GM23338 (cell line): ENCODE results near the gene MESP2.

Experiments
- CREB1 ChIP-seq: fragments of 250-450 bp; sonication (Bioruptor Pico); IDR thresholded peaks from 2 replicates; pipeline ENCODE4 v1.5.0; 2020; ENCODE audit warnings: low read depth, mild to moderate bottlenecking, moderate library complexity
- CTCF ChIP-seq, 2 experiments: fragments of 200-600 bp in 1 of 2; sonication (generic) in 1 of 2; conservative IDR thresholded peaks; 2 replicates each; pipeline versions ENCODE4 v1.5.1 to v1.6.1; 2016 to 2017; ENCODE audit warnings: antibody characterized with exemption in 2 of 2, low read depth in 2 of 2, mild to moderate bottlenecking in 2 of 2, moderate library complexity in 1 of 2
- EZH2 ChIP-seq: fragments of 200-600 bp; sonication (generic); IDR thresholded peaks from one replicate; pipeline ENCODE4 v1.8.0; 2017; ENCODE audit warnings: antibody characterized with exemption, mild to moderate bottlenecking, low read depth; ENCODE audit not compliant: unreplicated experiment
- EZH2phosphoT487 ChIP-seq: fragments of 200-600 bp; sonication (generic); IDR thresholded peaks from one replicate; pipeline ENCODE4 v1.8.1; 2018; ENCODE audit warnings: antibody characterized with exemption; ENCODE audit not compliant: unreplicated experiment
- JUNB ChIP-seq: IDR thresholded peaks from one replicate; pipeline ENCODE4 v1.6.1; 2016; ENCODE audit warnings: antibody characterized with exemption; ENCODE audit not compliant: unreplicated experiment
- NANOG ChIP-seq: IDR thresholded peaks from 2 replicates; pipeline ENCODE4 v1.6.1; 2016; ENCODE audit warnings: antibody characterized with exemption, borderline replicate concordance
- POLR2AphosphoS5 ChIP-seq: IDR thresholded peaks from 2 replicates; pipeline ENCODE4 v1.6.1; 2016; ENCODE audit warnings: antibody characterized with exemption, low read depth
- REST ChIP-seq: IDR thresholded peaks from one replicate; pipeline ENCODE4 v1.6.1; 2018; ENCODE audit warnings: antibody characterized with exemption; ENCODE audit not compliant: unreplicated experiment
- STAT1 ChIP-seq: IDR thresholded peaks from one replicate; pipeline ENCODE4 v1.6.1; 2016; ENCODE audit warnings: antibody characterized with exemption; ENCODE audit not compliant: unreplicated experiment
- ZNF114 ChIP-seq: fragments of 250-450 bp; sonication (Bioruptor Pico); IDR thresholded peaks from 2 replicates; pipeline ENCODE4 v1.5.0; 2020; ENCODE audit warnings: mild to moderate bottlenecking, moderate library complexity
- ZNF331 ChIP-seq: fragments of 250-450 bp; sonication (Bioruptor Pico); IDR thresholded peaks from 2 replicates; pipeline ENCODE4 v1.5.0; 2020; ENCODE audit warnings: low read depth, mild to moderate bottlenecking, moderate library complexity
- TF ChIP-seq, protein P1 (sequence below): IDR thresholded peaks from 2 replicates; pipeline ENCODE4 v1.6.1; 2016; ENCODE audit warnings: antibody characterized with exemption

- TF ChIP-seq CTCF (conservative IDR thresholded peaks at IDR 0.05; ENCODE audit: low read depth in 2 of 2), result peak; percentile 32 to 57
- TF ChIP-seq EZH2, result no peak
- peak; percentile 54 for TF ChIP-seq POLR2AphosphoS5
- no peak for TF ChIP-seq EZH2phosphoT487
- TF ChIP-seq REST, result peak; percentile 23
- no peak for TF ChIP-seq CREB1 (CRISPR knock-in tag)
- no peak for TF ChIP-seq NANOG
- no peak for TF ChIP-seq JUNB
- no peak for TF ChIP-seq ZNF114
- TF ChIP-seq, protein P1, sequence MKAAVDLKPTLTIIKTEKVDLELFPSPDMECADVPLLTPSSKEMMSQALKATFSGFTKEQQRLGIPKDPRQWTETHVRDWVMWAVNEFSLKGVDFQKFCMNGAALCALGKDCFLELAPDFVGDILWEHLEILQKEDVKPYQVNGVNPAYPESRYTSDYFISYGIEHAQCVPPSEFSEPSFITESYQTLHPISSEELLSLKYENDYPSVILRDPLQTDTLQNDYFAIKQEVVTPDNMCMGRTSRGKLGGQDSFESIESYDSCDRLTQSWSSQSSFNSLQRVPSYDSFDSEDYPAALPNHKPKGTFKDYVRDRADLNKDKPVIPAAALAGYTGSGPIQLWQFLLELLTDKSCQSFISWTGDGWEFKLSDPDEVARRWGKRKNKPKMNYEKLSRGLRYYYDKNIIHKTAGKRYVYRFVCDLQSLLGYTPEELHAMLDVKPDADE, result no peak
- no peak for TF ChIP-seq ZNF331 (CRISPR knock-in tag)
- no peak for TF ChIP-seq STAT1
These were observed at the start of gene MESP2 for GRCh38 chr15:89776274-89777072.
